ENCODE data around the gene FAM170B. TPM values are rescaled to one million over a fixed set of nuclear protein-coding genes. Genes with fewer than 3 reads are reported as not detected.

FAM170B gene
- total RNA-seq, 1 donor from 2014 or later, result not detected

DNA sequence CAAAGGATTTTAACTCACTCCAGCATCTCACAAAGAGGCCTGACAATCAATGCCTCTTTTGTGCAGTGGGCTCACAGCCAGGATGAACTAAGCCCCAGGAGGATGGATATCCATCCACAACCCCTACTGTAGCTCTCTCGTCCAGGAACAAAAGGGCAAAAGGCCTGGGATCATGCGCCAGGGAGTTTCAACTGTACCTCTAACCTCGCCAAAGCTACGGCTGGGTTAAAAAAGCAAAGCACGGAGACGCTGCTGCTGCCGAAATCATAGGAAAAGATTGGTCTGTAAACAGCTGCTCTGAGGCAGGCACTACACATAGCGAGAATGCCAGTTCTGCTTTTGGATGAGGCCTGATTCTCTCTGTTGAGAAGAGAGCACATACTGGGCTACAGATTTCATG lies 50.6 kb downstream of the FAM170B start:
- TF ChIP-seq, protein P1, sequence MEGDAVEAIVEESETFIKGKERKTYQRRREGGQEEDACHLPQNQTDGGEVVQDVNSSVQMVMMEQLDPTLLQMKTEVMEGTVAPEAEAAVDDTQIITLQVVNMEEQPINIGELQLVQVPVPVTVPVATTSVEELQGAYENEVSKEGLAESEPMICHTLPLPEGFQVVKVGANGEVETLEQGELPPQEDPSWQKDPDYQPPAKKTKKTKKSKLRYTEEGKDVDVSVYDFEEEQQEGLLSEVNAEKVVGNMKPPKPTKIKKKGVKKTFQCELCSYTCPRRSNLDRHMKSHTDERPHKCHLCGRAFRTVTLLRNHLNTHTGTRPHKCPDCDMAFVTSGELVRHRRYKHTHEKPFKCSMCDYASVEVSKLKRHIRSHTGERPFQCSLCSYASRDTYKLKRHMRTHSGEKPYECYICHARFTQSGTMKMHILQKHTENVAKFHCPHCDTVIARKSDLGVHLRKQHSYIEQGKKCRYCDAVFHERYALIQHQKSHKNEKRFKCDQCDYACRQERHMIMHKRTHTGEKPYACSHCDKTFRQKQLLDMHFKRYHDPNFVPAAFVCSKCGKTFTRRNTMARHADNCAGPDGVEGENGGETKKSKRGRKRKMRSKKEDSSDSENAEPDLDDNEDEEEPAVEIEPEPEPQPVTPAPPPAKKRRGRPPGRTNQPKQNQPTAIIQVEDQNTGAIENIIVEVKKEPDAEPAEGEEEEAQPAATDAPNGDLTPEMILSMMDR (IDR thresholded peaks at IDR 0.05), result no peak
- TF ChIP-seq EZH2 (IDR thresholded peaks at IDR 0.05) (no peak), EZH2phosphoT487 (IDR thresholded peaks at IDR 0.05) (no peak)
- Histone ChIP-seq H3K27ac (peak overlapping the region; percentile 50), H2AFZ (replicated peaks) (peak overlapping the region; percentile 69), H3K9ac (no peak overlapping the region), H3K79me2 (ENCODE audit: low read depth) (no peaks in the 10 kb centered on the region), H3K4me2 (peak overlapping the region; percentile 66), H4K20me1 (ENCODE audit: low read depth) (no peaks in the 10 kb centered on the region), H3K36me3 (no peaks in the 10 kb centered on the region), H3F3A (ENCODE audit: low read depth) (peaks cover 25% of the 10 kb centered on the region), H3K27me3 (no peaks in the 10 kb centered on the region), H3K9me3 (ENCODE audit: low read depth) (no peaks in the 10 kb centered on the region), H3K4me3 (peak overlapping the region; percentile 22), H3K4me1 (peaks cover 32% of the 10 kb centered on the region)
- Mint-ChIP-seq H3K27ac (peak overlapping the region; percentile 90), H3K9me3 (peaks cover 21% of the 10 kb centered on the region), H3K36me3 (peaks cover 6% of the 10 kb centered on the region), H3K4me1 (peaks cover 47% of the 10 kb centered on the region), H3K27me3 (ENCODE audit: insufficient read depth, low read depth) (peaks cover 11% of the 10 kb centered on the region), H3K4me3 (peak overlapping the region; percentile 30)
- DNase-seq (ENCODE audit: low spot score), result peak; percentile 64

DNA sequence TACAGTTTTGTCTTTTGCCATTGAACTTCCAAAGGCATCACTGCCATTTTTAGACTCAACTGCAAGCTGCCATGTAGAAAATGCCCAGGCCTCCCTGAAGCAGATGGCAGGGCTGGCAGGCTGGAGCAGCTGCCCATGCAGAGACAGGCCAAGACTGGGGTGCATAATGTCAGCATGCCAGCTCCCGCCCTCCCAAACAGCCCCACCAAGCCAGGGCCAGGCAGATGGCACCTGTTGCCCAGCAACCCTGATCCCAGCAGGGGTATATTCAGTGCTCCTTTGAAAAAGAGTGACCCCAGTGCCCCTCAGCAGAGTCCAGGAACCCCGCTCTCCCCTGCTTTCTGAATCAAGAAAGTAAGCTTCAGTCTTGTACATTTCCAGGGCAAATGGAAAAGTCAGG lies 51.1 kb downstream of the FAM170B start:
- H3K27ac Mint-ChIP-seq, result peak overlapping the region; percentile 91
- Histone ChIP-seq H3K4me3 (peak overlapping the region; percentile 22), H3K9me3 (ENCODE audit: low read depth) (no peaks in the 10 kb centered on the region), H3K79me2 (ENCODE audit: low read depth) (no peaks in the 10 kb centered on the region), H3K4me1 (peaks cover 32% of the 10 kb centered on the region), H3K27me3 (no peaks in the 10 kb centered on the region), H3K4me2 (peak overlapping the region; percentile 66), H3F3A (ENCODE audit: low read depth) (peaks cover 25% of the 10 kb centered on the region), H3K36me3 (no peaks in the 10 kb centered on the region), H3K9ac (no peak overlapping the region), H3K27ac (no peak overlapping the region), H2AFZ (replicated peaks) (peak overlapping the region; percentile 69), H4K20me1 (ENCODE audit: low read depth) (no peaks in the 10 kb centered on the region)
- peaks cover 20% of the 10 kb centered on the region for H3K9me3 Mint-ChIP-seq
- TF ChIP-seq, protein P1 (IDR thresholded peaks at IDR 0.05), result no peak
- peaks cover 11% of the 10 kb centered on the region for H3K27me3 Mint-ChIP-seq (ENCODE audit: insufficient read depth, low read depth)
- peak; percentile 27 for DNase-seq (ENCODE audit: low spot score)
- peak overlapping the region; percentile 41 for H3K4me3 Mint-ChIP-seq
- peaks cover 47% of the 10 kb centered on the region for H3K4me1 Mint-ChIP-seq
- peaks cover 6% of the 10 kb centered on the region for H3K36me3 Mint-ChIP-seq

DNA sequence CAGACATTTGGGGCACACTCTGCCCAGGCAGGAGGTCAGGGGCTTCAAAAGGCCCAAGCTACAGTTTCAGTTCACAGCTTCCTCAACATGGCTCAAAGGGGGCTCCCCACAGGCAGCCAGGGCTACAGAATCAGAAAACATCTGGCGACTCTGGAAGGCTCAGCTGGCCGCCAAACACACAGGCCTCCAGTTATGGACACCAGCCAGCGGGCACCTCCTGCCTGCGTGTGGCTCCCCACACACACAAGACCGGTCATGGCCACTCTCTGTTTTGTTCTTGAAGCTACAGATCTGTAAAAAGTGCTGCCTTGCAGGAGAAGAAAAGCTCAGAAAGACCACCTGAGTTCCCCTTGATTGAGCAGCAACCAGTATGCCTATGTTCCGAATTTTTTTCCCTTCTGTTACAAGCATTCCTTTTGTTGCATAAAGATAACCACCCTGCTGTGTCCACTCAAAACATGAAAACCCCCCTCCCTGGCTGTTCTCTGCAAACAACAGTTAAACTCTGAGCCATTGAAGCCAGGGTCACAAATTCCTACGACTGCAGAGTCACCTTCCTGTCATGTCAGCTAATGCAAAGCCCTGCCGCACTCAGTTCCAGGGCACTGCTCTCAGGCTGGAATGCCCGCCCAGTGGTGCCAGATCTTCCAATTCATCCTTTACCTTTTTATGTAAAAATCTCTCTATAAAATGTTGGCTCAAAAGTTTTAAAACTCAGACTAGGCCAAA lies 52.1 kb downstream of the FAM170B start:
- Mint-ChIP-seq H3K27me3 (ENCODE audit: insufficient read depth, low read depth) (peaks cover 11% of the 10 kb centered on the region), H3K4me1 (peaks cover 55% of the 10 kb centered on the region), H3K9me3 (peaks cover 12% of the 10 kb centered on the region), H3K36me3 (peaks cover 6% of the 10 kb centered on the region), H3K4me3 (peak overlapping the region; percentile 51), H3K27ac (peak overlapping the region; percentile 98)
- DNase-seq (ENCODE audit: low spot score), result peak; percentile 53
- Histone ChIP-seq H2AFZ (replicated peaks) (no peak overlapping the region), H4K20me1 (ENCODE audit: low read depth) (no peaks in the 10 kb centered on the region), H3K4me2 (peak overlapping the region; percentile 37), H3K9me3 (ENCODE audit: low read depth) (no peaks in the 10 kb centered on the region), H3K27me3 (no peaks in the 10 kb centered on the region), H3K79me2 (ENCODE audit: low read depth) (no peaks in the 10 kb centered on the region), H3K36me3 (no peaks in the 10 kb centered on the region), H3K4me1 (peaks cover 32% of the 10 kb centered on the region), H3K4me3 (no peak overlapping the region), H3K9ac (no peak overlapping the region), H3K27ac (no peak overlapping the region), H3F3A (ENCODE audit: low read depth) (peaks cover 25% of the 10 kb centered on the region)
- TF ChIP-seq EZH2phosphoT487 (IDR thresholded peaks at IDR 0.05) (no peak), EZH2 (IDR thresholded peaks at IDR 0.05) (no peak)
- TF ChIP-seq, protein P1 (IDR thresholded peaks at IDR 0.05), result no peak

Other genes with a start within 250 kb of the FAM170B start
- gene LRRC18, start 194.2 kb downstream of the FAM170B start, total RNA-seq (ENCODE audit: low replicate concordance), result not detected in 2 replicates
- gene VSTM4, start 18.5 kb downstream of the FAM170B start, total RNA-seq (ENCODE audit: low replicate concordance), result 0.92 and 1.2 TPM in 2 replicates
- gene TMEM273, start 54.4 kb upstream of the FAM170B start, total RNA-seq (ENCODE audit: low replicate concordance), result not detected in 2 replicates
- gene C10orf71, start 165.1 kb upstream of the FAM170B start, total RNA-seq (ENCODE audit: low replicate concordance), result not detected in 2 replicates

Measured in neural progenitor cell (in vitro differentiated cells).